HepG2 (cell line): Measurements from ENCODE around the gene OR7D2. TPM values are rescaled to one million over a fixed set of nuclear protein-coding genes. Genes with fewer than 3 reads are reported as not detected.

ENCODE experiments used
- NAIF1 ChIP-seq: sonication (generic); formaldehyde crosslinking; IDR thresholded peaks from 2 replicates; pipeline ENCODE4 v1.5.0; 2020; ENCODE audit warnings: mild to moderate bottlenecking, missing genetic modification reagents, borderline replicate concordance
- RXRB ChIP-seq: IDR thresholded peaks from 2 replicates; pipeline ENCODE4 v1.6.1; 2016; ENCODE audit warnings: borderline replicate concordance, missing genetic modification reagents, missing compliant biosample characterization
- SIN3A ChIP-seq: IDR thresholded peaks from 2 replicates; pipeline ENCODE4 v1.6.1; 2011; ENCODE audit warnings: low read depth, mild to moderate bottlenecking, control low read depth, low read length, borderline replicate concordance
- SP140L ChIP-seq: sonication (generic); formaldehyde crosslinking; IDR thresholded peaks from 2 replicates; pipeline ENCODE4 v1.4.0; 2020; ENCODE audit warnings: missing genetic modification reagents, borderline replicate concordance
- ZNF34 ChIP-seq: sonication (generic); formaldehyde crosslinking; IDR thresholded peaks from 2 replicates; pipeline ENCODE4 v1.4.0; 2020; ENCODE audit warnings: mild to moderate bottlenecking, missing genetic modification reagents, borderline replicate concordance
- ZNF703 ChIP-seq: sonication (generic); formaldehyde crosslinking; IDR thresholded peaks from 2 replicates; pipeline ENCODE4 v1.5.1; 2020; ENCODE audit warnings: missing genetic modification reagents, mild to moderate bottlenecking, moderate library complexity, borderline replicate concordance
- ZNF773 ChIP-seq: sonication (generic); formaldehyde crosslinking; IDR thresholded peaks from 2 replicates; pipeline ENCODE4 v1.4.0; 2020; ENCODE audit warnings: missing genetic modification reagents, borderline replicate concordance
- polyA plus RNA-seq, 8 experiments: library from polyadenylated mRNA; depleted of rRNA in 3 of 8; stranded (reverse) in 7 of 8; unstranded in 1 of 8; fragments of >200 nt; fragmentation: Illumina TruSeq in 4 of 8; extraction: Trizol in 4 of 8; gene quantifications; 2 replicates each; pipeline versions ENCODE4 v1.2.1 to v1.2.3, GENCODE V29; 2011 to 2016; ENCODE audit warnings: low read depth in 4 of 8, missing spikeins in 1 of 8, mixed read lengths in 1 of 8; ENCODE audit not compliant: insufficient read depth in 1 of 8
- total RNA-seq, 5 experiments: library from RNA; depleted of rRNA; stranded (reverse); fragments of >200 nt; fragmentation: Illumina TruSeq; extraction: Trizol; gene quantifications; 2 replicates each; pipeline ENCODE4 v1.2.3, GENCODE V29; 2016; ENCODE audit warnings: low read depth in 1 of 5
- TF ChIP-seq, protein P1 (sequence below): sonication (generic); formaldehyde crosslinking; IDR thresholded peaks from 2 replicates; pipeline ENCODE4 v1.4.0; 2020; ENCODE audit warnings: missing genetic modification reagents
- TF ChIP-seq, protein P2 (sequence below): sonication (generic); formaldehyde crosslinking; IDR thresholded peaks from 2 replicates; pipeline ENCODE4 v1.5.1; 2020; ENCODE audit warnings: mild to moderate bottlenecking, moderate library complexity, missing genetic modification reagents
- TF ChIP-seq, protein P3 (sequence below): sonication (generic); formaldehyde crosslinking; IDR thresholded peaks from 2 replicates; pipeline ENCODE4 v1.4.0; 2020; ENCODE audit warnings: missing genetic modification reagents
- TF ChIP-seq, protein P4 (sequence below): sonication (generic); formaldehyde crosslinking; IDR thresholded peaks from 2 replicates; pipeline ENCODE4 v1.5.1; 2020; ENCODE audit warnings: missing genetic modification reagents, mild to moderate bottlenecking, borderline replicate concordance
- TF ChIP-seq, protein P5 (sequence below): IDR thresholded peaks from 2 replicates; pipeline ENCODE4 v1.6.1; 2016; ENCODE audit warnings: mild to moderate bottlenecking
- TF ChIP-seq, protein P6 (sequence below): sonication (generic); formaldehyde crosslinking; IDR thresholded peaks from 2 replicates; pipeline ENCODE4 v1.4.0; 2020; ENCODE audit warnings: missing genetic modification reagents

Gene OR7D2
- total and polyA plus RNA-seq, 2 of the 13 experiments (the other 11 are each of a cell fraction or from before 2014, with no cell fraction given): 0.07 TPM; not detected in 1

DNA sequence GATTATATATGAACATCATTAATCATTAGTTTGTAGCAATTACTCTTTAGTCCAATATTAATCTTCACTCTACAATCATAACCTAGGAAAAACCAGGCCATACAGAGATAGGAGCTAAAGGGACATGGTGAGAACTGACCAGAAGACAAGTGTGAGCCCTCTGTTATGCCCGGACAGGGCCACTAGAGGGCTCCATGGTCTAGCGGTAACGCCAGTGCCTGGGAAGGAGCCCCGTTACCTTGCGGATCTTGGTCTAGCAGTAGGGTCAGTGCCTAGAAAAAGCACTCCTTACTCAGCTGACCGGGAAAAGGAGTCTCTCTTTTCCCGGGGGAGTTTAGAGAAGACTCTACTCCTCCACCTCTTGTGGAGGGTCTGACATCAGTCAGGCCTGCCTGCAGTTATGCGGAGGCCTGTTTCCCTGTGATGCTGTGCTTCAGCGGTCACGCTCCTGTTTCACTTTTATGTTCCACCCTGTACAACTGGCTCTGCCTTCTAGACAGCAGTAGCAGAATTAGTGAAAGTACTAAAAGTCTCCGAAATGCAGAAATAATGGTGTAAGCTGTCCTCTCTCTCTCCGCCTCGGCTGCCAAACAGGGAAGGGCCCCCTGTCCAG is 26.8 kb downstream of the OR7D2 start (continued):
- TF ChIP-seq, protein P1, sequence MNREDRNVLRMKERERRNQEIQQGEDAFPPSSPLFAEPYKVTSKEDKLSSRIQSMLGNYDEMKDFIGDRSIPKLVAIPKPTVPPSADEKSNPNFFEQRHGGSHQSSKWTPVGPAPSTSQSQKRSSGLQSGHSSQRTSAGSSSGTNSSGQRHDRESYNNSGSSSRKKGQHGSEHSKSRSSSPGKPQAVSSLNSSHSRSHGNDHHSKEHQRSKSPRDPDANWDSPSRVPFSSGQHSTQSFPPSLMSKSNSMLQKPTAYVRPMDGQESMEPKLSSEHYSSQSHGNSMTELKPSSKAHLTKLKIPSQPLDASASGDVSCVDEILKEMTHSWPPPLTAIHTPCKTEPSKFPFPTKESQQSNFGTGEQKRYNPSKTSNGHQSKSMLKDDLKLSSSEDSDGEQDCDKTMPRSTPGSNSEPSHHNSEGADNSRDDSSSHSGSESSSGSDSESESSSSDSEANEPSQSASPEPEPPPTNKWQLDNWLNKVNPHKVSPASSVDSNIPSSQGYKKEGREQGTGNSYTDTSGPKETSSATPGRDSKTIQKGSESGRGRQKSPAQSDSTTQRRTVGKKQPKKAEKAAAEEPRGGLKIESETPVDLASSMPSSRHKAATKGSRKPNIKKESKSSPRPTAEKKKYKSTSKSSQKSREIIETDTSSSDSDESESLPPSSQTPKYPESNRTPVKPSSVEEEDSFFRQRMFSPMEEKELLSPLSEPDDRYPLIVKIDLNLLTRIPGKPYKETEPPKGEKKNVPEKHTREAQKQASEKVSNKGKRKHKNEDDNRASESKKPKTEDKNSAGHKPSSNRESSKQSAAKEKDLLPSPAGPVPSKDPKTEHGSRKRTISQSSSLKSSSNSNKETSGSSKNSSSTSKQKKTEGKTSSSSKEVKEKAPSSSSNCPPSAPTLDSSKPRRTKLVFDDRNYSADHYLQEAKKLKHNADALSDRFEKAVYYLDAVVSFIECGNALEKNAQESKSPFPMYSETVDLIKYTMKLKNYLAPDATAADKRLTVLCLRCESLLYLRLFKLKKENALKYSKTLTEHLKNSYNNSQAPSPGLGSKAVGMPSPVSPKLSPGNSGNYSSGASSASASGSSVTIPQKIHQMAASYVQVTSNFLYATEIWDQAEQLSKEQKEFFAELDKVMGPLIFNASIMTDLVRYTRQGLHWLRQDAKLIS: no peak
- TF ChIP-seq RXRB (CRISPR knock-in tag) (no peak), ZNF34 (CRISPR knock-in tag) (no peak), ZNF773 (no peak), SP140L (CRISPR knock-in tag) (no peak), ZNF703 (CRISPR knock-in tag) (no peak), NAIF1 (CRISPR knock-in tag) (no peak), SIN3A (no peak)
- TF ChIP-seq, protein P2, sequence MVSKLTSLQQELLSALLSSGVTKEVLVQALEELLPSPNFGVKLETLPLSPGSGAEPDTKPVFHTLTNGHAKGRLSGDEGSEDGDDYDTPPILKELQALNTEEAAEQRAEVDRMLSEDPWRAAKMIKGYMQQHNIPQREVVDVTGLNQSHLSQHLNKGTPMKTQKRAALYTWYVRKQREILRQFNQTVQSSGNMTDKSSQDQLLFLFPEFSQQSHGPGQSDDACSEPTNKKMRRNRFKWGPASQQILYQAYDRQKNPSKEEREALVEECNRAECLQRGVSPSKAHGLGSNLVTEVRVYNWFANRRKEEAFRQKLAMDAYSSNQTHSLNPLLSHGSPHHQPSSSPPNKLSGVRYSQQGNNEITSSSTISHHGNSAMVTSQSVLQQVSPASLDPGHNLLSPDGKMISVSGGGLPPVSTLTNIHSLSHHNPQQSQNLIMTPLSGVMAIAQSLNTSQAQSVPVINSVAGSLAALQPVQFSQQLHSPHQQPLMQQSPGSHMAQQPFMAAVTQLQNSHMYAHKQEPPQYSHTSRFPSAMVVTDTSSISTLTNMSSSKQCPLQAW (CRISPR knock-in tag): no peak
- TF ChIP-seq, protein P3, sequence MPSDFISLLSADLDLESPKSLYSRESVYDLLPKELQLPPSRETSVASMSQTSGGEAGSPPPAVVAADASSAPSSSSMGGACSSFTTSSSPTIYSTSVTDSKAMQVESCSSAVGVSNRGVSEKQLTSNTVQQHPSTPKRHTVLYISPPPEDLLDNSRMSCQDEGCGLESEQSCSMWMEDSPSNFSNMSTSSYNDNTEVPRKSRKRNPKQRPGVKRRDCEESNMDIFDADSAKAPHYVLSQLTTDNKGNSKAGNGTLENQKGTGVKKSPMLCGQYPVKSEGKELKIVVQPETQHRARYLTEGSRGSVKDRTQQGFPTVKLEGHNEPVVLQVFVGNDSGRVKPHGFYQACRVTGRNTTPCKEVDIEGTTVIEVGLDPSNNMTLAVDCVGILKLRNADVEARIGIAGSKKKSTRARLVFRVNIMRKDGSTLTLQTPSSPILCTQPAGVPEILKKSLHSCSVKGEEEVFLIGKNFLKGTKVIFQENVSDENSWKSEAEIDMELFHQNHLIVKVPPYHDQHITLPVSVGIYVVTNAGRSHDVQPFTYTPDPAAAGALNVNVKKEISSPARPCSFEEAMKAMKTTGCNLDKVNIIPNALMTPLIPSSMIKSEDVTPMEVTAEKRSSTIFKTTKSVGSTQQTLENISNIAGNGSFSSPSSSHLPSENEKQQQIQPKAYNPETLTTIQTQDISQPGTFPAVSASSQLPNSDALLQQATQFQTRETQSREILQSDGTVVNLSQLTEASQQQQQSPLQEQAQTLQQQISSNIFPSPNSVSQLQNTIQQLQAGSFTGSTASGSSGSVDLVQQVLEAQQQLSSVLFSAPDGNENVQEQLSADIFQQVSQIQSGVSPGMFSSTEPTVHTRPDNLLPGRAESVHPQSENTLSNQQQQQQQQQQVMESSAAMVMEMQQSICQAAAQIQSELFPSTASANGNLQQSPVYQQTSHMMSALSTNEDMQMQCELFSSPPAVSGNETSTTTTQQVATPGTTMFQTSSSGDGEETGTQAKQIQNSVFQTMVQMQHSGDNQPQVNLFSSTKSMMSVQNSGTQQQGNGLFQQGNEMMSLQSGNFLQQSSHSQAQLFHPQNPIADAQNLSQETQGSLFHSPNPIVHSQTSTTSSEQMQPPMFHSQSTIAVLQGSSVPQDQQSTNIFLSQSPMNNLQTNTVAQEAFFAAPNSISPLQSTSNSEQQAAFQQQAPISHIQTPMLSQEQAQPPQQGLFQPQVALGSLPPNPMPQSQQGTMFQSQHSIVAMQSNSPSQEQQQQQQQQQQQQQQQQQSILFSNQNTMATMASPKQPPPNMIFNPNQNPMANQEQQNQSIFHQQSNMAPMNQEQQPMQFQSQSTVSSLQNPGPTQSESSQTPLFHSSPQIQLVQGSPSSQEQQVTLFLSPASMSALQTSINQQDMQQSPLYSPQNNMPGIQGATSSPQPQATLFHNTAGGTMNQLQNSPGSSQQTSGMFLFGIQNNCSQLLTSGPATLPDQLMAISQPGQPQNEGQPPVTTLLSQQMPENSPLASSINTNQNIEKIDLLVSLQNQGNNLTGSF (CRISPR knock-in tag): no peak
- TF ChIP-seq, protein P4, sequence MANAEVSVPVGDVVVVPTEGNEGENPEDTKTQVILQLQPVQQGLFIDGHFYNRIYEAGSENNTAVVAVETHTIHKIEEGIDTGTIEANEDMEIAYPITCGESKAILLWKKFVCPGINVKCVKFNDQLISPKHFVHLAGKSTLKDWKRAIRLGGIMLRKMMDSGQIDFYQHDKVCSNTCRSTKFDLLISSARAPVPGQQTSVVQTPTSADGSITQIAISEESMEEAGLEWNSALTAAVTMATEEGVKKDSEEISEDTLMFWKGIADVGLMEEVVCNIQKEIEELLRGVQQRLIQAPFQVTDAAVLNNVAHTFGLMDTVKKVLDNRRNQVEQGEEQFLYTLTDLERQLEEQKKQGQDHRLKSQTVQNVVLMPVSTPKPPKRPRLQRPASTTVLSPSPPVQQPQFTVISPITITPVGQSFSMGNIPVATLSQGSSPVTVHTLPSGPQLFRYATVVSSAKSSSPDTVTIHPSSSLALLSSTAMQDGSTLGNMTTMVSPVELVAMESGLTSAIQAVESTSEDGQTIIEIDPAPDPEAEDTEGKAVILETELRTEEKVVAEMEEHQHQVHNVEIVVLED: no peak
- TF ChIP-seq, protein P5, sequence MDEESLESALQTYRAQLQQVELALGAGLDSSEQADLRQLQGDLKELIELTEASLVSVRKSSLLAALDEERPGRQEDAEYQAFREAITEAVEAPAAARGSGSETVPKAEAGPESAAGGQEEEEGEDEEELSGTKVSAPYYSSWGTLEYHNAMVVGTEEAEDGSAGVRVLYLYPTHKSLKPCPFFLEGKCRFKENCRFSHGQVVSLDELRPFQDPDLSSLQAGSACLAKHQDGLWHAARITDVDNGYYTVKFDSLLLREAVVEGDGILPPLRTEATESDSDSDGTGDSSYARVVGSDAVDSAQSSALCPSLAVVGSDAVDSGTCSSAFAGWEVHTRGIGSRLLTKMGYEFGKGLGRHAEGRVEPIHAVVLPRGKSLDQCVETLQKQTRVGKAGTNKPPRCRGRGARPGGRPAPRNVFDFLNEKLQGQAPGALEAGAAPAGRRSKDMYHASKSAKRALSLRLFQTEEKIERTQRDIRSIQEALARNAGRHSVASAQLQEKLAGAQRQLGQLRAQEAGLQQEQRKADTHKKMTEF: no peak
- TF ChIP-seq, protein P6, sequence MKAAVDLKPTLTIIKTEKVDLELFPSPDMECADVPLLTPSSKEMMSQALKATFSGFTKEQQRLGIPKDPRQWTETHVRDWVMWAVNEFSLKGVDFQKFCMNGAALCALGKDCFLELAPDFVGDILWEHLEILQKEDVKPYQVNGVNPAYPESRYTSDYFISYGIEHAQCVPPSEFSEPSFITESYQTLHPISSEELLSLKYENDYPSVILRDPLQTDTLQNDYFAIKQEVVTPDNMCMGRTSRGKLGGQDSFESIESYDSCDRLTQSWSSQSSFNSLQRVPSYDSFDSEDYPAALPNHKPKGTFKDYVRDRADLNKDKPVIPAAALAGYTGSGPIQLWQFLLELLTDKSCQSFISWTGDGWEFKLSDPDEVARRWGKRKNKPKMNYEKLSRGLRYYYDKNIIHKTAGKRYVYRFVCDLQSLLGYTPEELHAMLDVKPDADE (CRISPR knock-in tag): no peak
